Loucy (cell line): ENCODE measurements around the gene ACBD5.

Experiments used
- EZH2phosphoT487 ChIP-seq: fragments of 200-600 bp; IDR thresholded peaks from 2 replicates; pipeline ENCODE4 v1.6.1; 2018; ENCODE audit warnings: antibody characterized with exemption, mild to moderate bottlenecking, moderate library complexity, borderline replicate concordance
- TF ChIP-seq, protein P1 (sequence below): fragments of 200-600 bp; sonication (generic); conservative IDR thresholded peaks from 2 replicates; pipeline ENCODE4 v1.5.1; 2014; ENCODE audit warnings: mild to moderate bottlenecking, antibody characterized with exemption, low read length

DNA sequence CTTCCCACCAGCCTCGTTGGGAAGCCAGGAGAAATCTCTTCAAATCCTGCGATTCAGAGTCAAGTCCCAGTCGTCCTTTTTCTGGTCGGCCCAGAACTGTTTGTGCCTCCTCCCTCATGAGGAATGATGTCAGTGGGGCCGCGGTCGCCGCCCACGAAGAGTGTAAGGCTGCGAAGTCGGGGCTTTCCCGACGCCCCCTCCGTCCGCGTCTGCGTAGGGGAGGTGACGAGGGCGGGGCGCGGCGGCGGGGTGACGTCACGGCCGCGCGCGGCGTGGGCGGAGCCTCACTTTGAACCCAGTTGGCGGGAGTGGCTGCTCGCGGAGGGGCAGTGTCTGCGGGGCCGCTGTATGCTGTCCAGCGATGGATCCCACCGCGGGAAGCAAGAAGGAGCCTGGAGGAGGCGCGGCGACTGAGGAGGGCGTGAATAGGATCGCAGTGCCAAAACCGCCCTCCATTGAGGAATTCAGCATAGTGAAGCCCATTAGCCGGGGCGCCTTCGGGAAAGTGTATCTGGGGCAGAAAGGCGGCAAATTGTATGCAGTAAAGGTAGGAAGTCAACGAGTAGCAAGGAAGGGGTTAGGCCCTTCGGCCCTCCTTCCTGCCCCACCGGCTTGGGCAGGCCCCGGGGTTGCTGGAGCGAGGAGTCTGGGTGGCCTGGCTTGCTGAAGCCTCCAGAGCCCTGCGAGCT, 85.4 kb downstream of the ACBD5 start, which contains the start of gene MASTL:
- TF ChIP-seq, protein P1, sequence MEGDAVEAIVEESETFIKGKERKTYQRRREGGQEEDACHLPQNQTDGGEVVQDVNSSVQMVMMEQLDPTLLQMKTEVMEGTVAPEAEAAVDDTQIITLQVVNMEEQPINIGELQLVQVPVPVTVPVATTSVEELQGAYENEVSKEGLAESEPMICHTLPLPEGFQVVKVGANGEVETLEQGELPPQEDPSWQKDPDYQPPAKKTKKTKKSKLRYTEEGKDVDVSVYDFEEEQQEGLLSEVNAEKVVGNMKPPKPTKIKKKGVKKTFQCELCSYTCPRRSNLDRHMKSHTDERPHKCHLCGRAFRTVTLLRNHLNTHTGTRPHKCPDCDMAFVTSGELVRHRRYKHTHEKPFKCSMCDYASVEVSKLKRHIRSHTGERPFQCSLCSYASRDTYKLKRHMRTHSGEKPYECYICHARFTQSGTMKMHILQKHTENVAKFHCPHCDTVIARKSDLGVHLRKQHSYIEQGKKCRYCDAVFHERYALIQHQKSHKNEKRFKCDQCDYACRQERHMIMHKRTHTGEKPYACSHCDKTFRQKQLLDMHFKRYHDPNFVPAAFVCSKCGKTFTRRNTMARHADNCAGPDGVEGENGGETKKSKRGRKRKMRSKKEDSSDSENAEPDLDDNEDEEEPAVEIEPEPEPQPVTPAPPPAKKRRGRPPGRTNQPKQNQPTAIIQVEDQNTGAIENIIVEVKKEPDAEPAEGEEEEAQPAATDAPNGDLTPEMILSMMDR = no peak
- TF ChIP-seq EZH2phosphoT487 = no peak
